ENCODE data around the gene PTPRN2. TPM values are rescaled to one million over a fixed set of nuclear protein-coding genes. Genes with fewer than 3 reads are reported as not detected.

The PTPRN2 gene
- total and polyA plus RNA-seq, 9 of the 15 experiments (the other 6 are each of a cell fraction or from before 2014, with no cell fraction given) = not detected

- TF ChIP-seq STAT6 (CRISPR knock-in tag; IDR thresholded peaks at IDR 0.05) (no peak), ZNF668 (CRISPR knock-in tag; IDR thresholded peaks at IDR 0.05) (no peak), BCOR (IDR thresholded peaks at IDR 0.05) (no peak), ZNF165 (CRISPR knock-in tag; IDR thresholded peaks at IDR 0.05; ENCODE audit: borderline replicate concordance) (no peak), C11orf30 (IDR thresholded peaks at IDR 0.05; ENCODE audit: low read depth) (no peak), CHD4 (IDR thresholded peaks at IDR 0.05; ENCODE audit: insufficient read depth, insufficient replicate concordance, low read depth, low read length, poor library complexity, severe bottlenecking) (no peak), GMEB1 (CRISPR knock-in tag; IDR thresholded peaks at IDR 0.05) (no peak)
- TF ChIP-seq, protein P1, sequence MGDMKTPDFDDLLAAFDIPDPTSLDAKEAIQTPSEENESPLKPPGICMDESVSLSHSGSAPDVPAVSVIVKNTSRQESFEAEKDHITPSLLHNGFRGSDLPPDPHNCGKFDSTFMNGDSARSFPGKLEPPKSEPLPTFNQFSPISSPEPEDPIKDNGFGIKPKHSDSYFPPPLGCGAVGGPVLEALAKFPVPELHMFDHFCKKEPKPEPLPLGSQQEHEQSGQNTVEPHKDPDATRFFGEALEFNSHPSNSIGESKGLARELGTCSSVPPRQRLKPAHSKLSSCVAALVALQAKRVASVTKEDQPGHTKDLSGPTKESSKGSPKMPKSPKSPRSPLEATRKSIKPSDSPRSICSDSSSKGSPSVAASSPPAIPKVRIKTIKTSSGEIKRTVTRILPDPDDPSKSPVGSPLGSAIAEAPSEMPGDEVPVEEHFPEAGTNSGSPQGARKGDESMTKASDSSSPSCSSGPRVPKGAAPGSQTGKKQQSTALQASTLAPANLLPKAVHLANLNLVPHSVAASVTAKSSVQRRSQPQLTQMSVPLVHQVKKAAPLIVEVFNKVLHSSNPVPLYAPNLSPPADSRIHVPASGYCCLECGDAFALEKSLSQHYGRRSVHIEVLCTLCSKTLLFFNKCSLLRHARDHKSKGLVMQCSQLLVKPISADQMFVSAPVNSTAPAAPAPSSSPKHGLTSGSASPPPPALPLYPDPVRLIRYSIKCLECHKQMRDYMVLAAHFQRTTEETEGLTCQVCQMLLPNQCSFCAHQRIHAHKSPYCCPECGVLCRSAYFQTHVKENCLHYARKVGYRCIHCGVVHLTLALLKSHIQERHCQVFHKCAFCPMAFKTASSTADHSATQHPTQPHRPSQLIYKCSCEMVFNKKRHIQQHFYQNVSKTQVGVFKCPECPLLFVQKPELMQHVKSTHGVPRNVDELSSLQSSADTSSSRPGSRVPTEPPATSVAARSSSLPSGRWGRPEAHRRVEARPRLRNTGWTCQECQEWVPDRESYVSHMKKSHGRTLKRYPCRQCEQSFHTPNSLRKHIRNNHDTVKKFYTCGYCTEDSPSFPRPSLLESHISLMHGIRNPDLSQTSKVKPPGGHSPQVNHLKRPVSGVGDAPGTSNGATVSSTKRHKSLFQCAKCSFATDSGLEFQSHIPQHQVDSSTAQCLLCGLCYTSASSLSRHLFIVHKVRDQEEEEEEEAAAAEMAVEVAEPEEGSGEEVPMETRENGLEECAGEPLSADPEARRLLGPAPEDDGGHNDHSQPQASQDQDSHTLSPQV (IDR thresholded peaks at IDR 0.05) = no peak
Measured at GRCh38 chr7:158238616-158239289, 348.9 kb downstream of the PTPRN2 start (continued).
